A549 treated with ZK216348 at 1 μM for 4 hours (cell line): ENCODE results near the gene HOXA5. TPM values are rescaled to one million over a fixed set of nuclear protein-coding genes. Genes with fewer than 3 reads are reported as not detected.

Experiments
- total RNA-seq: library from RNA; stranded (reverse); fragments of 200-300 nt; extraction: Qiagen RNA extraction; gene quantifications from 5 replicates; pipeline ENCODE4 v1.2.3, GENCODE V29; 2022; ENCODE audit warnings: low read depth

HOXA5 gene
- total RNA-seq, 1 experiment from 2014 or later, result 5.8 TPM

Other genes with a start within 250 kb of the HOXA5 start
- 2.7 to 4.7 TPM (median 3.8 TPM) in 5 replicates for gene HOXA1, start 47.7 kb downstream of the HOXA5 start, total RNA-seq
- gene HOXA2, start 41.0 kb downstream of the HOXA5 start, total RNA-seq, result 0.69 to 1.5 TPM (median 0.94 TPM) in 5 replicates
- 1.5 to 2.6 TPM (median 2.2 TPM) in 5 replicates for gene HOXA4, start 12.9 kb downstream of the HOXA5 start, total RNA-seq
- 1.0 to 2.6 TPM (median 1.9 TPM) in 5 replicates for gene HOXA6, start 4.1 kb upstream of the HOXA5 start, total RNA-seq
- gene HOXA3, start 8.9 kb upstream of the HOXA5 start, total RNA-seq, result 3.8 to 9.6 TPM (median 8.0 TPM) in 5 replicates
- 4.6 to 6.0 TPM (median 4.7 TPM) in 5 replicates for gene HOXA7, start 13.0 kb upstream of the HOXA5 start, total RNA-seq
- 0.29 to 0.79 TPM (median 0.38 TPM) in 5 replicates for gene HOXA9, start 21.9 kb upstream of the HOXA5 start, total RNA-seq
- gene HOXA10, start 30.6 kb upstream of the HOXA5 start, total RNA-seq, result 7.3 to 8.9 TPM (median 7.7 TPM) in 5 replicates
- gene HOXA11, start 41.6 kb upstream of the HOXA5 start, total RNA-seq, result 0.33 to 0.90 TPM (median 0.61 TPM) in 5 replicates
- 1.3 to 2.6 TPM (median 2.2 TPM) in 5 replicates for gene HOXA13, start 56.4 kb upstream of the HOXA5 start, total RNA-seq
- 0.14 to 0.19 TPM (median 0.15 TPM) in 3 of 5 replicates, not detected in the others for gene EVX1, start 99.1 kb upstream of the HOXA5 start, total RNA-seq